Peyer's patch (tissue), 4 donors: ENCODE measurements around the gene PLEKHA6.

ENCODE experiments used
- CTCF ChIP-seq, 6 experiments: fragments of 450-650 bp in 4 of 6; fragments of 200-600 bp in 2 of 6; sonication (generic) in 1 of 6; IDR thresholded peaks; one replicate each; pipeline ENCODE4 v1.5.1; 2017 to 2019; ENCODE audit warnings: antibody characterized with exemption in 6 of 6, mild to moderate bottlenecking in 3 of 6, moderate library complexity in 1 of 6
- POLR2A ChIP-seq, 2 donors: fragments of 450-650 bp; IDR thresholded peaks; one replicate each; pipeline ENCODE4 v1.5.1; 2017; ENCODE audit warnings: antibody characterized with exemption in 2 of 2, mild to moderate bottlenecking in 2 of 2, moderate library complexity in 2 of 2

- TF ChIP-seq CTCF (IDR thresholded peaks at IDR 0.05) (no peak), POLR2A (IDR thresholded peaks at IDR 0.05) (no peak)
Observed at GRCh38 chr1:204302769-204303168, 57.0 kb downstream of the PLEKHA6 start.
